ENCODE results near the gene TIPARP.

TIPARP gene

GRCh38 chr3:156674046-156674910 lies at the start of gene TIPARP:
TIPARP (plus strand) TSS chr3:156674590; CDS start chr3:156677698, 3,108 bp downstream.
- DNase-seq: peak; percentile 96

- DNase-seq: peak; percentile 79
Measured at GRCh38 chr3:156626104-156626503, 48.3 kb upstream of the TIPARP start.

- DNase-seq: no peak
Measured at GRCh38 chr3:156627946-156628569, 46.3 kb upstream of the TIPARP start.

GRCh38 chr3:156628836-156629618 lies 45.4 kb upstream of the TIPARP start:
- no peak for DNase-seq

- peak; percentile 49 for DNase-seq
Measured at GRCh38 chr3:156630081-156630772, 44.2 kb upstream of the TIPARP start.

- DNase-seq: no peak
Measured at GRCh38 chr3:156630773-156631093, 43.7 kb upstream of the TIPARP start.

GRCh38 chr3:156631323-156631722 lies 43.1 kb upstream of the TIPARP start:
- peak; percentile 47 for DNase-seq

GRCh38 chr3:156632601-156633000 lies 41.8 kb upstream of the TIPARP start:
- DNase-seq: no peak

GRCh38 chr3:156633335-156633734 lies 41.1 kb upstream of the TIPARP start:
- no peak for DNase-seq

GRCh38 chr3:156635034-156635433 lies 39.4 kb upstream of the TIPARP start:
- DNase-seq: no peak

GRCh38 chr3:156635973-156636372 lies 38.4 kb upstream of the TIPARP start:
- no peak for DNase-seq

- no peak for DNase-seq
Measured at GRCh38 chr3:156637480-156638022, 36.8 kb upstream of the TIPARP start.

- DNase-seq: no peak
Measured at GRCh38 chr3:156638271-156638670, 36.1 kb upstream of the TIPARP start.

- no peak for DNase-seq
Measured at GRCh38 chr3:156639414-156640023, 34.9 kb upstream of the TIPARP start.

- DNase-seq: no peak
Measured at GRCh38 chr3:156641618-156641975, 32.8 kb upstream of the TIPARP start.

GRCh38 chr3:156642750-156643728 lies 31.4 kb upstream of the TIPARP start:
- peak; percentile 25 for DNase-seq

- DNase-seq: peak; percentile 10
Measured at GRCh38 chr3:156643729-156644389, 30.5 kb upstream of the TIPARP start.

GRCh38 chr3:156644958-156645357 lies 29.4 kb upstream of the TIPARP start:
- no peak for DNase-seq

GRCh38 chr3:156646958-156647357 lies 27.4 kb upstream of the TIPARP start:
- DNase-seq: no peak

GRCh38 chr3:156648086-156648485 lies 26.3 kb upstream of the TIPARP start:
- no peak for DNase-seq

- DNase-seq: no peak
Measured at GRCh38 chr3:156649681-156650080, 24.7 kb upstream of the TIPARP start.

Data from NCI-H69 (cell line).